IMR-90 (cell line): ENCODE results near the gene C13orf46.

ENCODE experiments used
- BHLHE40 ChIP-seq: fragments of 150-350 bp; IDR thresholded peaks from 2 replicates; pipeline ENCODE4 v1.6.1; 2016; ENCODE audit warnings: mild to moderate bottlenecking, low read depth, low read length
- CEBPB ChIP-seq: IDR thresholded peaks from 2 replicates; pipeline ENCODE4 v1.6.1; 2012; ENCODE audit warnings: low read depth, low read length, improper control_type of control experiment
- CTCF ChIP-seq: conservative IDR thresholded peaks from 2 replicates; pipeline ENCODE4 v1.5.1; 2012; ENCODE audit warnings: mild to moderate bottlenecking, low read depth, low read length, improper control_type of control experiment

GRCh38 chr13:113905942-113906341 lies 67.9 kb downstream of the C13orf46 start:
- TF ChIP-seq CTCF (no peak), CEBPB (no peak), BHLHE40 (no peak)
